GM12878 (cell line): Measurements from ENCODE around the gene TNK1. TPM values are rescaled to one million over a fixed set of nuclear protein-coding genes. Genes with fewer than 3 reads are reported as not detected.

Experiments used
- ATAC-seq: fragments of 200-7000 bp; cut with Tn5 transposase; 3 replicates; pipeline ENCODE4 v1.9.1; 2020; ENCODE audit warnings: mild to moderate bottlenecking, moderate library complexity
- BruUV-seq: library from RNA; stranded (reverse); fragments of 400-500 nt; replicated peaks from 2 replicates; lab custom pipeline; 2021; lab: Mats Ljungman, UMichigan
- CTCF ChIA-PET: fragments of 300-600 bp; sonication (Branson Sonifier 250); formaldehyde crosslinking; extraction: SDS; loops from one replicate; lab custom pipeline; 2021; ENCODE audit warnings: inconsistent platforms; lab: Yijun Ruan, JAX
- POLR2A ChIA-PET: fragments of 350-600 bp; formaldehyde crosslinking; extraction: SDS; loops from one replicate; lab custom pipeline; 2021; ENCODE audit warnings: inconsistent platforms; lab: Charles Lee
- RAD21 ChIA-PET: fragments of 300-600 bp; sonication (Branson Sonifier 250); formaldehyde crosslinking; loops from one replicate; lab custom pipeline; 2023; ENCODE audit warnings: antibody characterized with exemption; ENCODE audit not compliant: unreplicated experiment; lab: Charles Lee
- SMC1A ChIA-PET: fragments of 300-600 bp; sonication (Branson Sonifier 250); formaldehyde crosslinking; loops from one replicate; lab custom pipeline; 2023; ENCODE audit not compliant: unreplicated experiment, uncharacterized antibody; lab: Charles Lee
- DNase-seq: peaks from one replicate; pipeline ENCODE4 v3.0.0-alpha.2; 2011; ENCODE audit warnings: low read depth, low spot score
- FAIRE-seq: peaks from 3 replicates; lab custom pipeline; 2011; peaks lifted over from hg19 to GRCh38; lab: Jason Lieb, UNC
- H2AFZ ChIP-seq: 2 replicates; pipeline ENCODE4 v1.6.0; 2011; ENCODE audit warnings: low read depth, low read length, control low read depth; ENCODE audit not compliant: control insufficient read depth
- H3K27ac ChIP-seq: 2 replicates; pipeline ENCODE4 v1.5.1; 2011; ENCODE audit warnings: control low read depth; ENCODE audit not compliant: control insufficient read depth, insufficient read depth
- H3K27me3 ChIP-seq, 2 experiments: replicated peaks in 1 of 2; 2 replicates each; pipeline versions ENCODE4 v1.6.0 to v1.6.1; 2011; ENCODE audit warnings: low read length in 1 of 2; ENCODE audit not compliant: control insufficient read depth in 2 of 2, insufficient read depth in 2 of 2
- H3K36me3 ChIP-seq, 2 experiments: 2 replicates each; pipeline ENCODE4 v1.5.1; 2011; ENCODE audit warnings: low read length in 1 of 2; ENCODE audit not compliant: control insufficient read depth in 2 of 2, insufficient read depth in 2 of 2
- H3K4me1 ChIP-seq: 2 replicates; pipeline ENCODE4 v1.6.1; 2011; ENCODE audit warnings: mild to moderate bottlenecking, low read length, moderate library complexity, mixed read lengths; ENCODE audit not compliant: control insufficient read depth, insufficient read depth
- H3K4me2 ChIP-seq: 2 replicates; pipeline ENCODE4 v1.6.0; 2011; ENCODE audit warnings: control low read depth; ENCODE audit not compliant: control insufficient read depth, insufficient read depth
- H3K4me3 ChIP-seq: fragments of 200-600 bp; sonication (generic); 2 replicates; pipeline ENCODE4 v1.5.1; 2016
- H3K79me2 ChIP-seq: 2 replicates; pipeline ENCODE4 v1.6.0; 2011; ENCODE audit warnings: low read length; ENCODE audit not compliant: control insufficient read depth, insufficient read depth
- H3K9ac ChIP-seq: 2 replicates; pipeline ENCODE4 v1.8.0; 2011; ENCODE audit warnings: low read length, control low read depth, mixed read lengths; ENCODE audit not compliant: control insufficient read depth, insufficient read depth
- H3K9me3 ChIP-seq: replicated peaks from 3 replicates; pipeline ENCODE4 v1.5.1; 2011; ENCODE audit warnings: mild to moderate bottlenecking, low read length; ENCODE audit not compliant: control insufficient read depth, insufficient read depth
- H4K20me1 ChIP-seq: 2 replicates; pipeline ENCODE4 v1.6.0; 2011; ENCODE audit not compliant: control insufficient read depth, insufficient read depth
- BACH1 ChIP-seq: fragments of 450-650 bp; IDR thresholded peaks from 2 replicates; pipeline ENCODE4 v1.6.1; 2017; ENCODE audit warnings: mild to moderate bottlenecking, borderline replicate concordance
- IRF4 ChIP-seq: IDR thresholded peaks from 2 replicates; pipeline ENCODE4 v1.6.1; 2011; ENCODE audit warnings: low read depth, low read length
- MTA3 ChIP-seq: IDR thresholded peaks from 2 replicates; pipeline ENCODE4 v1.6.1; 2012; ENCODE audit warnings: low read length, inconsistent platforms, borderline replicate concordance
- NFXL1 ChIP-seq: fragments of 450-650 bp; IDR thresholded peaks from 2 replicates; pipeline ENCODE4 v1.6.1; 2017; ENCODE audit warnings: antibody characterized with exemption, mild to moderate bottlenecking, borderline replicate concordance
- PML ChIP-seq: IDR thresholded peaks from 2 replicates; pipeline ENCODE4 v1.6.1; 2012; ENCODE audit warnings: low read length, inconsistent platforms
- ZNF274 ChIP-seq: IDR thresholded peaks from one replicate; pipeline ENCODE4 v1.8.0; 2011; ENCODE audit not compliant: insufficient read length, insufficient read depth
- WGBS: methylation state at CpG from one replicate; pipeline ENCODE4 v1.1.6; 2016; ENCODE audit warnings: low lambda C conversion rate; ENCODE audit not compliant: insufficient replicate concordance, insufficient coverage; ENCODE audit errors: missing lambda C conversion rate; 5-methylcytosine and 5-hydroxymethylcytosine counted together
- in situ Hi-C: fragments of 300-500 bp; cut with MboI; formaldehyde crosslinking; loops from 9 replicates; pipeline ENCODE4 v1.14.3; 2018; ENCODE audit warnings: mixed read lengths
- intact Hi-C: fragments of 100-400 bp; cut with micrococcal nuclease; formaldehyde crosslinking; loops from one replicate; pipeline ENCODE4 v1.14.2; 2022; ENCODE audit not compliant: unreplicated experiment
- polyA plus RNA-seq, 11 experiments: library from polyadenylated mRNA; depleted of rRNA in 4 of 11; unstranded in 6 of 11; stranded (reverse) in 5 of 11; fragments of >200 nt; fragmentation: Nextera tagmentation in 4 of 11; fragmentation: Illumina TruSeq in 1 of 11; extraction: Ambion mirVana in 4 of 11; extraction: Trizol in 1 of 11; gene quantifications; 1 replicate in 1 of 11; 2 replicates in 10 of 11; pipeline versions ENCODE4 v1.2.1 to v1.2.3, GENCODE V29; 2011 to 2016; ENCODE audit warnings: inconsistent platforms in 2 of 11, missing spikeins in 2 of 11, low read depth in 1 of 11
- total RNA-seq, 4 experiments: library from RNA; depleted of rRNA in 3 of 4; stranded (reverse); fragments of >200 nt in 3 of 4; fragmentation: Illumina TruSeq in 1 of 4; extraction: Trizol in 1 of 4; gene quantifications; 2 replicates each; pipeline versions ENCODE4 v1.2.1 to v1.2.3, GENCODE V29; 2013 to 2021
- TF ChIP-seq, protein P1 (sequence below): fragments of 450-650 bp; IDR thresholded peaks from 2 replicates; pipeline ENCODE4 v1.6.1; 2017; ENCODE audit warnings: mild to moderate bottlenecking, moderate library complexity

Gene TNK1
- total and polyA plus RNA-seq, 10 of the 15 experiments (the other 5 are each of a cell fraction or from before 2014, with no cell fraction given): 0.06 to 2.5 (median 0.70) TPM

- no peak for FAIRE-seq
- Histone ChIP-seq H3K9ac (no peak overlapping the region), H2AFZ (no peak overlapping the region), H3K27me3 (peaks cover 4 to 5% of the 10 kb centered on the region in 2 experiments; a peak in 3 of 4 replicates), H3K4me2 (no peak overlapping the region), H3K4me3 (no peak overlapping the region), H3K36me3 (no peaks in the 10 kb centered on the region), H3K4me1 (peaks cover 8% of the 10 kb centered on the region; the same call in 1 of the 2 replicates), H3K27ac (no peak overlapping the region), H4K20me1 (no peaks in the 10 kb centered on the region), H3K9me3 (peaks cover 3% of the 10 kb centered on the region; the same call in 2 of the 3 replicates), H3K79me2 (no peaks in the 10 kb centered on the region)
- DNase-seq: no peak
- WGBS: 68% methylated on average over 7 of the region's 7 CpGs
- ChIA-PET CTCF (no interaction called here), POLR2A (interaction anchor here (0.6 kb wide), 1 partner anchor 225 kb away, joined by 3 read pairs; no protein-coding TSS in a partner anchor), SMC1A (no interaction called here), RAD21 (no interaction called here)
- TF ChIP-seq IRF4 (no peak), MTA3 (no peak), BACH1 (no peak), ZNF274 (no peak), PML (no peak), NFXL1 (no peak)
- TF ChIP-seq, protein P1, sequence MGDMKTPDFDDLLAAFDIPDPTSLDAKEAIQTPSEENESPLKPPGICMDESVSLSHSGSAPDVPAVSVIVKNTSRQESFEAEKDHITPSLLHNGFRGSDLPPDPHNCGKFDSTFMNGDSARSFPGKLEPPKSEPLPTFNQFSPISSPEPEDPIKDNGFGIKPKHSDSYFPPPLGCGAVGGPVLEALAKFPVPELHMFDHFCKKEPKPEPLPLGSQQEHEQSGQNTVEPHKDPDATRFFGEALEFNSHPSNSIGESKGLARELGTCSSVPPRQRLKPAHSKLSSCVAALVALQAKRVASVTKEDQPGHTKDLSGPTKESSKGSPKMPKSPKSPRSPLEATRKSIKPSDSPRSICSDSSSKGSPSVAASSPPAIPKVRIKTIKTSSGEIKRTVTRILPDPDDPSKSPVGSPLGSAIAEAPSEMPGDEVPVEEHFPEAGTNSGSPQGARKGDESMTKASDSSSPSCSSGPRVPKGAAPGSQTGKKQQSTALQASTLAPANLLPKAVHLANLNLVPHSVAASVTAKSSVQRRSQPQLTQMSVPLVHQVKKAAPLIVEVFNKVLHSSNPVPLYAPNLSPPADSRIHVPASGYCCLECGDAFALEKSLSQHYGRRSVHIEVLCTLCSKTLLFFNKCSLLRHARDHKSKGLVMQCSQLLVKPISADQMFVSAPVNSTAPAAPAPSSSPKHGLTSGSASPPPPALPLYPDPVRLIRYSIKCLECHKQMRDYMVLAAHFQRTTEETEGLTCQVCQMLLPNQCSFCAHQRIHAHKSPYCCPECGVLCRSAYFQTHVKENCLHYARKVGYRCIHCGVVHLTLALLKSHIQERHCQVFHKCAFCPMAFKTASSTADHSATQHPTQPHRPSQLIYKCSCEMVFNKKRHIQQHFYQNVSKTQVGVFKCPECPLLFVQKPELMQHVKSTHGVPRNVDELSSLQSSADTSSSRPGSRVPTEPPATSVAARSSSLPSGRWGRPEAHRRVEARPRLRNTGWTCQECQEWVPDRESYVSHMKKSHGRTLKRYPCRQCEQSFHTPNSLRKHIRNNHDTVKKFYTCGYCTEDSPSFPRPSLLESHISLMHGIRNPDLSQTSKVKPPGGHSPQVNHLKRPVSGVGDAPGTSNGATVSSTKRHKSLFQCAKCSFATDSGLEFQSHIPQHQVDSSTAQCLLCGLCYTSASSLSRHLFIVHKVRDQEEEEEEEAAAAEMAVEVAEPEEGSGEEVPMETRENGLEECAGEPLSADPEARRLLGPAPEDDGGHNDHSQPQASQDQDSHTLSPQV: no peak
- no TSS peak for BruUV-seq
- in situ Hi-C loops (no loop called here), intact Hi-C loops (no loop called here)
- ATAC-seq: no peak
Measured at GRCh38 chr17:7380321-7380720, 568 bp upstream of the TNK1 start.
